ENCODE measurements around the gene SPATA18.
"Not testable (repeated sequence)": the region's sequence is repeated elsewhere in the genome, so short reads cannot be mapped to it uniquely, and the experiment has no call there.

Gene SPATA18

GRCh38 chr4:52076731-52077130 lies 25.6 kb downstream of the SPATA18 start:
- no peaks in the 10 kb centered on the region for H3K79me2 ChIP-seq (ENCODE audit: insufficient read depth, low read depth)
- no peak overlapping the region for H2AFZ ChIP-seq (ENCODE audit: low read depth)
- H3K4me2 ChIP-seq: no peak overlapping the region
- no peak overlapping the region for H3K9ac ChIP-seq
- H3K27ac ChIP-seq: no peak overlapping the region
- no peak overlapping the region for H3K4me3 ChIP-seq (IDR thresholded peaks at IDR 0.05; ENCODE audit: insufficient read depth, low read depth, low read length)
- TF ChIP-seq, protein P1, sequence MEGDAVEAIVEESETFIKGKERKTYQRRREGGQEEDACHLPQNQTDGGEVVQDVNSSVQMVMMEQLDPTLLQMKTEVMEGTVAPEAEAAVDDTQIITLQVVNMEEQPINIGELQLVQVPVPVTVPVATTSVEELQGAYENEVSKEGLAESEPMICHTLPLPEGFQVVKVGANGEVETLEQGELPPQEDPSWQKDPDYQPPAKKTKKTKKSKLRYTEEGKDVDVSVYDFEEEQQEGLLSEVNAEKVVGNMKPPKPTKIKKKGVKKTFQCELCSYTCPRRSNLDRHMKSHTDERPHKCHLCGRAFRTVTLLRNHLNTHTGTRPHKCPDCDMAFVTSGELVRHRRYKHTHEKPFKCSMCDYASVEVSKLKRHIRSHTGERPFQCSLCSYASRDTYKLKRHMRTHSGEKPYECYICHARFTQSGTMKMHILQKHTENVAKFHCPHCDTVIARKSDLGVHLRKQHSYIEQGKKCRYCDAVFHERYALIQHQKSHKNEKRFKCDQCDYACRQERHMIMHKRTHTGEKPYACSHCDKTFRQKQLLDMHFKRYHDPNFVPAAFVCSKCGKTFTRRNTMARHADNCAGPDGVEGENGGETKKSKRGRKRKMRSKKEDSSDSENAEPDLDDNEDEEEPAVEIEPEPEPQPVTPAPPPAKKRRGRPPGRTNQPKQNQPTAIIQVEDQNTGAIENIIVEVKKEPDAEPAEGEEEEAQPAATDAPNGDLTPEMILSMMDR (conservative IDR thresholded peaks at IDR 0.05; ENCODE audit: low read depth, low read length): no peak
- H3K36me3 ChIP-seq (ENCODE audit: insufficient read depth): no peaks in the 10 kb centered on the region
- no peaks in the 10 kb centered on the region for H3K27me3 ChIP-seq (ENCODE audit: insufficient read depth, low read depth)
- no peaks in the 10 kb centered on the region for H3K4me1 ChIP-seq (ENCODE audit: low read depth, poor library complexity, severe bottlenecking)
- no peaks in the 10 kb centered on the region for H4K20me1 ChIP-seq (ENCODE audit: insufficient read depth)

GRCh38 chr4:52079659-52080058 lies 28.6 kb downstream of the SPATA18 start:
- TF ChIP-seq, protein P1 (conservative IDR thresholded peaks at IDR 0.05; ENCODE audit: low read depth, low read length): no peak
- H3K4me2 ChIP-seq: no peak overlapping the region
- H3K27me3 ChIP-seq (ENCODE audit: insufficient read depth, low read depth): no peaks in the 10 kb centered on the region
- H3K4me1 ChIP-seq (ENCODE audit: low read depth, poor library complexity, severe bottlenecking): no peaks in the 10 kb centered on the region
- H3K79me2 ChIP-seq (ENCODE audit: insufficient read depth, low read depth): no peaks in the 10 kb centered on the region
- no peaks in the 10 kb centered on the region for H3K36me3 ChIP-seq (ENCODE audit: insufficient read depth)
- no peak overlapping the region for H3K27ac ChIP-seq
- H3K9ac ChIP-seq: no peak overlapping the region
- no peak overlapping the region for H3K4me3 ChIP-seq (IDR thresholded peaks at IDR 0.05; ENCODE audit: insufficient read depth, low read depth, low read length)
- no peak overlapping the region for H2AFZ ChIP-seq (ENCODE audit: low read depth)
- H4K20me1 ChIP-seq (ENCODE audit: insufficient read depth): no peaks in the 10 kb centered on the region

DNA sequence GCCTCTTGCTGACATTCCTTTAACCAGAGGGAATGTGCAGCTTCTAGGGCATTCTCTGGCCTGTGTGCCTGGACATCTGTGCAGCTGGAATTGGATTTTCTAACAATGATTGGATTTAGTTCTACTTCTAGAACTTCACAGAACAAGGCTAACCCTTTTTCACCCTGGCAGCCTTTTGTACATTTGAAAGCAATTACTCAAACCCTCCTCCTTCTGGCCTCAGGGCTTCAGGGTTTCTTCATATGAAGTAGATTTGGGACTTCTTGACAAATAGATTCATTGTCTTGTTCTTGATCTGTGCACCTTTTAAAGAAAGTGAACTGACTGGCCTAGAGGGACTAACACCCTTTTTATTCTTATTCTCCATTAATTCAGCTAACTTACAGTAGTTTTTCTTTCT lies 30.1 kb downstream of the SPATA18 start:
- H3K4me3 ChIP-seq (IDR thresholded peaks at IDR 0.05; ENCODE audit: insufficient read depth, low read depth, low read length): no peak overlapping the region
- no peaks in the 10 kb centered on the region for H3K27me3 ChIP-seq (ENCODE audit: insufficient read depth, low read depth)
- no peak overlapping the region for H3K9ac ChIP-seq

GRCh38 chr4:52086425-52086824 lies 35.3 kb downstream of the SPATA18 start:
- H4K20me1 ChIP-seq (ENCODE audit: insufficient read depth); H3K9ac ChIP-seq; H3K4me1 ChIP-seq (ENCODE audit: low read depth, poor library complexity, severe bottlenecking); H2AFZ ChIP-seq (ENCODE audit: low read depth); H3K27me3 ChIP-seq (ENCODE audit: insufficient read depth, low read depth); H3K36me3 ChIP-seq (ENCODE audit: insufficient read depth); H3K27ac ChIP-seq; H3K4me3 ChIP-seq (IDR thresholded peaks at IDR 0.05; ENCODE audit: insufficient read depth, low read depth, low read length); H3K4me2 ChIP-seq; H3K79me2 ChIP-seq (ENCODE audit: insufficient read depth, low read depth): not testable (repeated sequence)

More for the DNA sequence above, 30.1 kb downstream of the SPATA18 start:
- Histone ChIP-seq H3K79me2 (ENCODE audit: insufficient read depth, low read depth) (no peaks in the 10 kb centered on the region), H2AFZ (ENCODE audit: low read depth) (no peak overlapping the region), H4K20me1 (ENCODE audit: insufficient read depth) (no peaks in the 10 kb centered on the region), H3K4me1 (ENCODE audit: low read depth, poor library complexity, severe bottlenecking) (no peaks in the 10 kb centered on the region), H3K36me3 (ENCODE audit: insufficient read depth) (no peaks in the 10 kb centered on the region), H3K4me2 (no peak overlapping the region), H3K27ac (no peak overlapping the region)
- TF ChIP-seq, protein P1 (conservative IDR thresholded peaks at IDR 0.05; ENCODE audit: low read depth, low read length): no peak

DNA sequence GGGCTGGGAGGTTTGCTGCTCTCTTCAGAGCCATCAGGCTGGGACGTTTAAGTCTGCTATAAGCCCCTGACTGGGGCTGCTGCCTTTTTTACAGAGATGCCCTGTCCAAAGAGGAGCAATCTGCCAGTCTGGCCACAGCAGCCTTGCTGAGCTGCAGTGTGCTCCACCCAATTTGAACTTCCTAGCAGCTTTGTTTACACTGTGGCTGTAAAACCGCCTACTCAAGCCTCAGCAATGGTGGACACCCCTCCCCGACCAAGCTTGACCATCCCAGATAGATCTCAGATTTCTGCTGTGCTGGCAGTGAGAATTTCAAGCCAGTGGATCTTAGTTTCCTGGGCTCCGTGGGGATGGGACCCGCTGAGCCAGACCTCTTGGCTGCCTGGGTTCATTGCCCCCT lies 40.7 kb downstream of the SPATA18 start:
- H3K4me2 ChIP-seq: no peak overlapping the region
- H3K4me1 ChIP-seq (ENCODE audit: low read depth, poor library complexity, severe bottlenecking): no peaks in the 10 kb centered on the region
- TF ChIP-seq, protein P1 (conservative IDR thresholded peaks at IDR 0.05; ENCODE audit: low read depth, low read length): no peak
- no peak overlapping the region for H2AFZ ChIP-seq (ENCODE audit: low read depth)
- no peak overlapping the region for H3K9ac ChIP-seq
- H3K27me3 ChIP-seq (ENCODE audit: insufficient read depth, low read depth): no peaks in the 10 kb centered on the region
- H3K4me3 ChIP-seq (IDR thresholded peaks at IDR 0.05; ENCODE audit: insufficient read depth, low read depth, low read length): no peak overlapping the region
- H3K79me2 ChIP-seq (ENCODE audit: insufficient read depth, low read depth): no peaks in the 10 kb centered on the region
- no peaks in the 10 kb centered on the region for H3K36me3 ChIP-seq (ENCODE audit: insufficient read depth)
- H3K27ac ChIP-seq: no peak overlapping the region
- H4K20me1 ChIP-seq (ENCODE audit: insufficient read depth): no peaks in the 10 kb centered on the region

Measured in KMS-11 (cell line).